ENCODE results near the gene KIAA1217. TPM values are rescaled to one million over a fixed set of nuclear protein-coding genes. Genes with fewer than 3 reads are reported as not detected.

Gene KIAA1217
- total and polyA plus RNA-seq, 2 of the 4 experiments (the other 2 are of a cell fraction): 3.4 to 4.4 TPM

DNA sequence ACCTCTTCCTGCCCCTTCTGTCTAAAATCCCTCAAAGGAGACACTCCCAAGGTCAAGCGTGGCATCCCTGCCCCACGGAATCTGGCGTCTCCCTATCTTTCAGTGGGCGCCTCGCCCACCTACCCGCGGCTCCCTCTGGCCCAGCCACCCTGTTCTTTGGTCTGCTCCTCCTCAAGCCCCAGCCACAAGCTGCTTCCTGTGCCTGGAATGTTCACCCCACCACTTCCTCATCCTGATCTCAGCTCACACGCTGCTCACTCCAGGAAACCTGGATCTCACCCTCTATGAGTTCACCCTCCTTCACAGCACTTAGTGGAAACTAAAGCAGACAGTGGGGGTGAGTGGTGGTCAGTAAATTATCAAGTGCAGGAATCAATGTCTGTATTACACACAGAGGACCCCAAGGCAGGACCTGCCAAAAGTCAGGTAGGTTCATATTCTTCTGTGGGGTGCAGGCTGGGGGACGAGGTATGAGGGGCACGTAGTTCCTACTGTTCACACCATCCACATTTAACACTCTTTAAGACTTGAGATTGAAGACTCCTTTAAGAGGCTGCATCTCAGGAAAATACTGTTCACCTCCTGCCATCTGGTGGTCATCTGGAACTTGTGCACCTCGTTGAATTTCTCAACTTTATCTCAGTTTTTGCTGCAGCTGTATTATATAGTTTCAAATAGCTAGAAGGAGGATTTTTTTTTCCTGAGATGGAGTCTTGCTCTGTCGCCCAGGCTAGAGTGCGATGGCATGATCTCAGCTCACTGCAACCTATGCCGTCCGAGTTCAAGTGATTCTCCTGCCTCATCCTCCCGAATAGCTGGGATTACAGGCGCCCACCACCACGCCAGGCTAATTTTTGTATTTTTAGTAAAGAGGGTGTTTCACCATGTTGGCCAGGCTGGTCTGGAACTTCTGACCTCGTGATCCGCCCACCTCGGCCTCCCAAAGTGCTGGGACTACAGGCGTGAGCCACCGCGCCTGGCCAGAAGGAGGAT, 348.1 kb downstream of the KIAA1217 start:
- Histone ChIP-seq H3K4me2 (ENCODE audit: low read depth, low read length) (no peak overlapping the region), H3K79me1 (ENCODE audit: low read depth in 1 of 2, low read length in 2 of 2) (no peaks in the 10 kb centered on the region), H4K91ac (ENCODE audit: insufficient read depth, low read depth, low read length) (no peak overlapping the region), H3K18ac (ENCODE audit: low read depth, low read length) (no peak overlapping the region), H3K9ac (ENCODE audit: low read depth, low read length) (no peak overlapping the region), H2BK20ac (ENCODE audit: low read depth, low read length) (no peak overlapping the region), H3K9me3 (ENCODE audit: control insufficient read depth, insufficient read depth, low read length) (peaks cover 5% of the 10 kb centered on the region; the same call in 1 of the 2 replicates), H3K36me3 (ENCODE audit: control insufficient read depth, insufficient read depth, low read length) (no peaks in the 10 kb centered on the region), H2BK120ac (ENCODE audit: low read depth, low read length) (no peak overlapping the region), H2AFZ (replicated peaks; ENCODE audit: low read length, poor library complexity) (no peak overlapping the region), H3K4ac (ENCODE audit: low read depth, low read length) (no peak overlapping the region), H3K27ac (ENCODE audit: insufficient read depth, low read length) (no peak overlapping the region), H3K27me3 (ENCODE audit: control insufficient read depth, insufficient read depth, low read length) (peaks cover 3% of the 10 kb centered on the region; the same call in 1 of the 2 replicates), H4K8ac (ENCODE audit: low read depth in 2 of 2, low read length in 2 of 2) (no peak overlapping the region), H3K14ac (replicated peaks; ENCODE audit: low read depth, low read length) (no peak overlapping the region), H3K4me1 (ENCODE audit: control insufficient read depth, insufficient read depth, low read length) (no peaks in the 10 kb centered on the region), H4K20me1 (ENCODE audit: insufficient read depth, low read length) (no peaks in the 10 kb centered on the region), H4K5ac (ENCODE audit: low read depth, low read length) (no peak overlapping the region), H3K56ac (ENCODE audit: extremely low read depth, insufficient read depth, low read length) (no peak overlapping the region), H2AK9ac (replicated peaks; ENCODE audit: low read depth, low read length, poor library complexity) (no peak overlapping the region), H2AK5ac (ENCODE audit: low read depth, low read length) (no peak overlapping the region), H3K9me1 (ENCODE audit: insufficient read depth, low read length) (no peaks in the 10 kb centered on the region), H3K4me3 (ENCODE audit: insufficient read depth, low read depth, low read length) (no peak overlapping the region), H2BK5ac (ENCODE audit: low read depth, low read length, poor library complexity, severe bottlenecking) (no peak overlapping the region), H3K23ac (ENCODE audit: low read depth, low read length) (no peak overlapping the region), H2BK15ac (ENCODE audit: low read depth, low read length) (no peak overlapping the region)
- CTCF ChIA-PET: interaction anchor here (0.6 to 2.5 kb wide), 4 partner anchors 524 to 1399 kb away, joined by 3 to 11 read pairs (median 4); no protein-coding TSS in a partner anchor
- TF ChIP-seq RAD21 (IDR thresholded peaks at IDR 0.05; ENCODE audit: low read length) (peak; percentile 65), BHLHE40 (IDR thresholded peaks at IDR 0.05; ENCODE audit: low read depth, low read length) (no peak), RFX5 (IDR thresholded peaks at IDR 0.05; ENCODE audit: low read depth, low read length) (no peak), MAZ (IDR thresholded peaks at IDR 0.05; ENCODE audit: borderline replicate concordance, low read depth, low read length) (no peak), SMC3 (IDR thresholded peaks at IDR 0.05; ENCODE audit: low read depth, low read length) (peak; percentile 65)
- TF ChIP-seq, protein P1, sequence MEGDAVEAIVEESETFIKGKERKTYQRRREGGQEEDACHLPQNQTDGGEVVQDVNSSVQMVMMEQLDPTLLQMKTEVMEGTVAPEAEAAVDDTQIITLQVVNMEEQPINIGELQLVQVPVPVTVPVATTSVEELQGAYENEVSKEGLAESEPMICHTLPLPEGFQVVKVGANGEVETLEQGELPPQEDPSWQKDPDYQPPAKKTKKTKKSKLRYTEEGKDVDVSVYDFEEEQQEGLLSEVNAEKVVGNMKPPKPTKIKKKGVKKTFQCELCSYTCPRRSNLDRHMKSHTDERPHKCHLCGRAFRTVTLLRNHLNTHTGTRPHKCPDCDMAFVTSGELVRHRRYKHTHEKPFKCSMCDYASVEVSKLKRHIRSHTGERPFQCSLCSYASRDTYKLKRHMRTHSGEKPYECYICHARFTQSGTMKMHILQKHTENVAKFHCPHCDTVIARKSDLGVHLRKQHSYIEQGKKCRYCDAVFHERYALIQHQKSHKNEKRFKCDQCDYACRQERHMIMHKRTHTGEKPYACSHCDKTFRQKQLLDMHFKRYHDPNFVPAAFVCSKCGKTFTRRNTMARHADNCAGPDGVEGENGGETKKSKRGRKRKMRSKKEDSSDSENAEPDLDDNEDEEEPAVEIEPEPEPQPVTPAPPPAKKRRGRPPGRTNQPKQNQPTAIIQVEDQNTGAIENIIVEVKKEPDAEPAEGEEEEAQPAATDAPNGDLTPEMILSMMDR (conservative IDR thresholded peaks at IDR 0.05; ENCODE audit: low read depth, low read length): peak; percentile 75
- POLR2A ChIA-PET (ENCODE audit: unreplicated experiment): interaction anchor here (0.5 kb wide), 1 partner anchor 365 kb away, joined by 6 read pairs; no protein-coding TSS in a partner anchor
- DNase-seq (peak; percentile 79), ATAC-seq (ENCODE audit: low read depth) (peak; percentile 93)
- intact Hi-C loops (cut with micrococcal nuclease): loop anchor here (1.0 kb wide), 1 partner anchor 1399 kb away; no protein-coding TSS in a partner anchor
- WGBS, 2 experiments (ENCODE audit: extremely low coverage in 2 of 2, insufficient read length in 1 of 2): 61% methylated on average over 7 of the region's 24 CpGs; no CpG with 5 or more reads in 1 of the 2 experiments
- no TSS peak for BruUV-seq (replicated peaks)
- in situ Hi-C loops (cut with MboI; ENCODE audit: low sequenced_read_pairs): loop anchor here (10.0 kb wide), 1 partner anchor 562 kb away; no protein-coding TSS in a partner anchor
- dilution Hi-C loops (cut with HindIII; ENCODE audit: low sequenced_read_pairs, unreplicated experiment): no loop called here
